IPS-20b (cell line): ENCODE data around the gene SCEL.
"Not testable (repeated sequence)": the region's sequence is repeated elsewhere in the genome, so short reads cannot be mapped to it uniquely, and the experiment has no call there.

Source experiments
- H3K27ac ChIP-seq: one replicate; pipeline ENCODE4 v1.5.1; 2013; ENCODE audit warnings: low read length
- H3K27me3 ChIP-seq: 2 replicates; pipeline ENCODE4 v1.6.1; 2013; ENCODE audit warnings: mild to moderate bottlenecking, low read length, inconsistent platforms; ENCODE audit not compliant: insufficient read depth
- H3K36me3 ChIP-seq: 2 replicates; pipeline ENCODE4 v1.6.1; 2013; ENCODE audit warnings: low read depth, mild to moderate bottlenecking, inconsistent platforms, low read length, moderate library complexity; ENCODE audit not compliant: insufficient read depth
- H3K4me1 ChIP-seq: 2 replicates; pipeline ENCODE4 v1.6.1; 2013; ENCODE audit warnings: mild to moderate bottlenecking, control low read depth, inconsistent platforms, low read length, moderate library complexity; ENCODE audit not compliant: insufficient read depth
- H3K4me3 ChIP-seq: 2 replicates; pipeline ENCODE4 v1.5.1; 2013; ENCODE audit warnings: mild to moderate bottlenecking, low read length, inconsistent platforms
- H3K9ac ChIP-seq: 2 replicates; pipeline ENCODE4 v1.6.1; 2013; ENCODE audit warnings: low read depth, mild to moderate bottlenecking, inconsistent platforms, low read length, moderate library complexity
- H3K9me3 ChIP-seq: 2 replicates; pipeline ENCODE4 v1.6.1; 2013; ENCODE audit warnings: mild to moderate bottlenecking, low read depth, low read length, inconsistent platforms; ENCODE audit not compliant: insufficient read depth

Gene SCEL

GRCh38 chr13:77510156-77510555 lies 25.4 kb upstream of the SCEL start:
- no peaks in the 10 kb centered on the region for H3K27me3 ChIP-seq
- no peaks in the 10 kb centered on the region for H3K4me1 ChIP-seq
- H3K36me3 ChIP-seq, result no peaks in the 10 kb centered on the region
- no peak overlapping the region for H3K9ac ChIP-seq
- no peak overlapping the region for H3K27ac ChIP-seq
- no peak overlapping the region for H3K4me3 ChIP-seq
- no peaks in the 10 kb centered on the region for H3K9me3 ChIP-seq

- no peak overlapping the region for H3K4me3 ChIP-seq
- no peak overlapping the region for H3K9ac ChIP-seq
- H3K27me3 ChIP-seq, result no peaks in the 10 kb centered on the region
- no peaks in the 10 kb centered on the region for H3K36me3 ChIP-seq
- H3K4me1 ChIP-seq, result peaks cover 8% of the 10 kb centered on the region
- no peak overlapping the region for H3K27ac ChIP-seq
- no peaks in the 10 kb centered on the region for H3K9me3 ChIP-seq
Measured at GRCh38 chr13:77511552-77511951, 24.0 kb upstream of the SCEL start.

GRCh38 chr13:77513719-77514335 lies 21.7 kb upstream of the SCEL start:
- Histone ChIP-seq H3K27ac (no peak overlapping the region), H3K4me1 (peaks cover 12% of the 10 kb centered on the region), H3K27me3 (no peaks in the 10 kb centered on the region), H3K36me3 (no peaks in the 10 kb centered on the region), H3K9ac (no peak overlapping the region), H3K9me3 (no peaks in the 10 kb centered on the region), H3K4me3 (no peak overlapping the region)

- no peak overlapping the region for H3K4me3 ChIP-seq
- H3K27me3 ChIP-seq, result no peaks in the 10 kb centered on the region
- H3K9me3 ChIP-seq, result no peaks in the 10 kb centered on the region
- H3K36me3 ChIP-seq, result no peaks in the 10 kb centered on the region
- H3K9ac ChIP-seq, result no peak overlapping the region
- H3K27ac ChIP-seq, result no peak overlapping the region
- peaks cover 12% of the 10 kb centered on the region for H3K4me1 ChIP-seq
Measured at GRCh38 chr13:77514336-77514726, 21.2 kb upstream of the SCEL start.

GRCh38 chr13:77515785-77516184 lies 19.7 kb upstream of the SCEL start:
- Histone ChIP-seq H3K36me3 (no peaks in the 10 kb centered on the region), H3K4me1 (peaks cover 12% of the 10 kb centered on the region), H3K4me3 (no peak overlapping the region), H3K27ac (no peak overlapping the region), H3K9me3 (no peaks in the 10 kb centered on the region), H3K9ac (no peak overlapping the region), H3K27me3 (no peaks in the 10 kb centered on the region)

- no peaks in the 10 kb centered on the region for H3K27me3 ChIP-seq
- no peak overlapping the region for H3K27ac ChIP-seq
- no peak overlapping the region for H3K4me3 ChIP-seq
- no peaks in the 10 kb centered on the region for H3K36me3 ChIP-seq
- H3K9me3 ChIP-seq, result no peaks in the 10 kb centered on the region
- no peak overlapping the region for H3K9ac ChIP-seq
- peaks cover 12% of the 10 kb centered on the region for H3K4me1 ChIP-seq
Measured at GRCh38 chr13:77516342-77516789, 19.1 kb upstream of the SCEL start.

GRCh38 chr13:77518266-77518665 lies 17.2 kb upstream of the SCEL start:
- no peak overlapping the region for H3K9ac ChIP-seq
- H3K27ac ChIP-seq, result no peak overlapping the region
- H3K4me3 ChIP-seq, result no peak overlapping the region
- H3K4me1 ChIP-seq, result peaks cover 15% of the 10 kb centered on the region
- no peaks in the 10 kb centered on the region for H3K36me3 ChIP-seq
- H3K9me3 ChIP-seq, result no peaks in the 10 kb centered on the region
- H3K27me3 ChIP-seq, result no peaks in the 10 kb centered on the region

- not testable (repeated sequence) for H3K4me3 ChIP-seq
Measured at GRCh38 chr13:77519396-77519795, 16.1 kb upstream of the SCEL start.

GRCh38 chr13:77519808-77520207 lies 15.7 kb upstream of the SCEL start:
- Histone ChIP-seq H3K9ac (no peak overlapping the region), H3K9me3 (no peaks in the 10 kb centered on the region), H3K27me3 (no peaks in the 10 kb centered on the region), H3K4me1 (peaks cover 15% of the 10 kb centered on the region), H3K36me3 (no peaks in the 10 kb centered on the region), H3K27ac (no peak overlapping the region), H3K4me3 (no peak overlapping the region)

More at GRCh38 chr13:77519396-77519795, 16.1 kb upstream of the SCEL start:
- peaks cover 15% of the 10 kb centered on the region for H3K4me1 ChIP-seq
- not testable (repeated sequence) for H3K27me3 ChIP-seq, H3K36me3 ChIP-seq, H3K9ac ChIP-seq, H3K9me3 ChIP-seq, H3K27ac ChIP-seq

GRCh38 chr13:77521194-77521593 lies 14.3 kb upstream of the SCEL start:
- H3K9me3 ChIP-seq, result no peaks in the 10 kb centered on the region
- H3K36me3 ChIP-seq, result no peaks in the 10 kb centered on the region
- H3K4me1 ChIP-seq, result peaks cover 10% of the 10 kb centered on the region
- no peak overlapping the region for H3K4me3 ChIP-seq
- no peak overlapping the region for H3K9ac ChIP-seq
- H3K27me3 ChIP-seq, result no peaks in the 10 kb centered on the region
- no peak overlapping the region for H3K27ac ChIP-seq

GRCh38 chr13:77521595-77522367 lies 13.7 kb upstream of the SCEL start:
- Histone ChIP-seq H3K27ac (no peak overlapping the region), H3K36me3 (no peaks in the 10 kb centered on the region), H3K9me3 (no peaks in the 10 kb centered on the region), H3K9ac (no peak overlapping the region), H3K4me1 (peaks cover 5% of the 10 kb centered on the region; the same call in 1 of the 2 replicates), H3K27me3 (no peaks in the 10 kb centered on the region), H3K4me3 (no peak overlapping the region)

GRCh38 chr13:77522444-77522843 lies 13.1 kb upstream of the SCEL start:
- H3K9ac ChIP-seq, result no peak overlapping the region
- H3K9me3 ChIP-seq, result no peaks in the 10 kb centered on the region
- peaks cover 3% of the 10 kb centered on the region; the same call in 1 of the 2 replicates for H3K4me1 ChIP-seq
- H3K27me3 ChIP-seq, result no peaks in the 10 kb centered on the region
- H3K36me3 ChIP-seq, result no peaks in the 10 kb centered on the region
- H3K4me3 ChIP-seq, result no peak overlapping the region
- H3K27ac ChIP-seq, result no peak overlapping the region
